ENCODE results near the gene ORAI2.
"Not testable (repeated sequence)": the region's sequence is repeated elsewhere in the genome, so short reads cannot be mapped to it uniquely, and the experiment has no call there.

Gene ORAI2

GRCh38 chr7:102449136-102449535, 15.8 kb downstream of the ORAI2 start:
- no peak for DNase-seq

DNA sequence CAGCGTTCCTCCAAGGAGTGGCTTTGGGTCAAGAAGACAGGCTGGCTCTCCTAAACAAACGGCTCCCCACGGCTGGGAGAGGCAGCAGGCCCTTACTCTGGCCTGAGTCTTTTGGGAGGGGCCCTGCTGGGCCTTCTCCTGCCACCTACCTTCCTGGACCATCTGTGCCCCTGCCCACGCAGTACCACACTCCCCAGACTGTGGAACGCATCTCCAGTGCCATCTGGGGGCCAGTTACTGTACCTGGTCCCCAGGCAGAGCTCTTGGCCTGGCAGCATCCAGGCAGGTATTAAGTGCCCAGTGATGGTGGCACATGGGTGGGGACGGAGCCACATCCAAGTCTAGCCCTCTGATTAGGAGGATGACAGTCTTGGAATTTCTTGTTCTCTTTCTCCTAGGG, 16.9 kb downstream of the ORAI2 start:
- DNase-seq, result no peak

DNA sequence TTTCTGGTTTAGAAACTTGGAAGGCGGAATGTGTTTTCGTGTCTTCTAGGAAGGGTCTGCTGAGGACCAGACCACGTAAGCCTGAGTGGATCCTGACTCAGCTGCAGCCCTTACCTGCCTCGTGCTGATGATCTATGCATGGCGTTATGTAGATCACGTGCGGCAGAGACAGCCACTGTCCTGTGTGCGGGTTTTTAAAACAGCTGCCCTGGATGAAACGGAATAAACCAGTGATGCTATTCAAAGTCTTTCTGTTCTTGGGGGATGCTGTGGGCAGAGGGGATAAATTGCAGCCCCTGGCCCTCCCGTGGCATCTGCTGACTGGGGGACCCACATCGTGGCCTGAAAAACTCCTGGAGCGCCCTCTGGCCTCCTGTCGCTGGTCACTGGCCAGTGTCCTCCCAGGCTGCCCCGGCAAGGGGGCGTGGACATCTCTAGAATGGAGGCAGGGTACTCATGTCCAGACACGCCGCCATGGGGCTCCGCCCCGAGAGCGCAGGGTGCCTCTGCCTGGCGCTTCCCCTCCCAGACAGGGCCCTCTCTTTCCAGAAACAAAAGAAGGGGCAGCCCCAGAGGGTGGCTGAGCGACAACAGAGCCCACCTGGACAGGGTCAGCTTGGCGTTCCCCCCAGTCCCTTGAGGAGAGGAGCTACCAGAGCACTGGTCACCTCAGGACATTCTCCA, 18.1 kb downstream of the ORAI2 start:
- no peak for DNase-seq

DNA sequence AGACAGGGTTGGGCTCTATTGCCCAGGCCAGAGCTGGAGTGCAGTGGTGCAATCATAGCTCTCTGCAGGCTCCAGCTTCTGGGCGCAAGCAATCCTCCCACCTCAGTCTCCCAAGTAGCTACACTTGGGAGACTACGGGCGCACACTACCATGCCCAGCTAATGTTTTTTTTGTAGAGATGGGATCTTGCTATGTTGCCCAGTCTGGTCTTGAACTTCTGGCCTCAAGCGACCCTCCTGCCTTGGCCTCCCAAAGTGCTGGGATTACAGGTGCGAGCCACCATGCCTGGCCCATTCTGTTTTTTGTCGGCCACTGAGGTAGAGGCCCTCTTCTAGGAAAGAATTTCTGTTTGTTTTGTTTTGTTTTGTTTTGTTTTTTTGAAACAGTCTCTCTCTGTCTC, 19.1 kb downstream of the ORAI2 start:
- DNase-seq, result no peak

- DNase-seq, result no peak
These were observed 19.9 kb downstream of the ORAI2 start for GRCh38 chr7:102453319-102453718.

DNA sequence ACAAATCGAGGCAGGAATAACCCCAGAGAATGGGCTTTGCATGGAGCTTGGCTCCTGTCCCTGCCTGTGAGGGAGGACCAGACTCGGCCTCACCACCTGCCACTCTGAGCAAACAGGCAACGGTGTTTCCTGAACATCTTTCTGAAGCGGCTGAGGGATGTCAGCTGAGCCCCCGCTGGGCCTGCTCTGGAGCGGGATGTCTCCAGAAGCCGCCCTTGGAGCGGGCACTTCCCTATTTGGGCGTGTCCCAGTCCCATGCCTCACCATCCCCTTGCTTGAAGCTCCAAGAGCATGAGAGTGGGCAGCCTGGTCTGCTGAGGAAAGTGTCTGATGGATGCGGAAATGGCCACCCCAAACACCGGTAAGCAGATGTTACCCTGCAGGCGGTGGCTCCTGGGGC, 21.1 kb downstream of the ORAI2 start:
- DNase-seq, result no peak

- DNase-seq, result not testable (repeated sequence)
These were observed 21.6 kb downstream of the ORAI2 start for GRCh38 chr7:102454932-102455331.

DNA sequence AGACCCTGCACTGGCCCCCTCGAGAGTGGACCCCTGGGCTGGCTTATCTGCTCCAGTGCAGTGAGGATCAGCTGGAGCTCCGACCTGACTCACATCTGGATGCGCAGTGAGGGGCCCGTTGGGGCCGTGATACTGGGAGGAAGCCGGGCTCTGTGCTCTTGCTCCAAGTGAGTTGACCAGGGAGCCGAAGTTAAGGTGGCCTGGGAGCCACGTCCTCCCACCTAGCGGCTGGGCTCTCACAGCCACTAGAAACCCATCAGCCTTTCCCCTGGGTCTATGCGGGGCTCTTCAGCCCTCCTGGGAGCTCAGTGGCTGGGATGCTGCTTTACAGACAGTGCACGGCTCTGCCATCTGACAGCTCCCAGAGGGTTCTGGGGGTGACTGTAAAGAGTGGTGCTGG, 22.2 kb downstream of the ORAI2 start:
- no peak for DNase-seq

- DNase-seq, result no peak
These were observed 23.0 kb downstream of the ORAI2 start for GRCh38 chr7:102456327-102456726.

DNA sequence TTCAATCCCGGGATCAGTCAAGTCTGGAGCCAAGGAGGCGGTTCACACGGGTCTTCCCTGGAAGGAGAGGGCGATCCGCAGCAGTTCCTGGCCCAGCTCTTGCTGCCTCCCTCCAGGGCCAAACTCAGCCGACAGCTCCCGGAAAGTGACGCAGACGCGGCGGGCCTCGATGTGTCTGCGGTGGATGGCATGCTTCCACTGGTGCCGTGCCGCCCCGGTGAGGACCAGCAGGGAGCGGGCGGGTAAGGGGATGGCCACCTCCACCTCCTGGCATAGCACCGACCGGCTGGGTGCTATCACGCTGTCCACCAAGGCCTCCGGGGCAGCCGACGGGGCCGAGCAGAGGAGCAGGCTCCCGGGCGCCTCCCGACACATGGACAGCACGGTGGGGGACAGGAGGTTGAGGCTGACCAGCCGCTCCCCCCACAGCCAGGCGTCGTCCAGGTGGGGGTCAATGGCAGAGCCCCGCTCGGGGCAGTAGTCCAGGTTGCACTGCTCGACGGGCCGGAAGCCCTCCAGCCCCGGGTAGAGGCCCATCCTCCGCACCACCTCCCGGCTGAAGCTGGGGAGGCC, 24.1 kb downstream of the ORAI2 start:
- no peak for DNase-seq

- DNase-seq, result no peak
These were observed 26.0 kb downstream of the ORAI2 start for GRCh38 chr7:102459221-102459844.

GRCh38 chr7:102460467-102460866, 27.1 kb downstream of the ORAI2 start:
- no peak for DNase-seq

DNA sequence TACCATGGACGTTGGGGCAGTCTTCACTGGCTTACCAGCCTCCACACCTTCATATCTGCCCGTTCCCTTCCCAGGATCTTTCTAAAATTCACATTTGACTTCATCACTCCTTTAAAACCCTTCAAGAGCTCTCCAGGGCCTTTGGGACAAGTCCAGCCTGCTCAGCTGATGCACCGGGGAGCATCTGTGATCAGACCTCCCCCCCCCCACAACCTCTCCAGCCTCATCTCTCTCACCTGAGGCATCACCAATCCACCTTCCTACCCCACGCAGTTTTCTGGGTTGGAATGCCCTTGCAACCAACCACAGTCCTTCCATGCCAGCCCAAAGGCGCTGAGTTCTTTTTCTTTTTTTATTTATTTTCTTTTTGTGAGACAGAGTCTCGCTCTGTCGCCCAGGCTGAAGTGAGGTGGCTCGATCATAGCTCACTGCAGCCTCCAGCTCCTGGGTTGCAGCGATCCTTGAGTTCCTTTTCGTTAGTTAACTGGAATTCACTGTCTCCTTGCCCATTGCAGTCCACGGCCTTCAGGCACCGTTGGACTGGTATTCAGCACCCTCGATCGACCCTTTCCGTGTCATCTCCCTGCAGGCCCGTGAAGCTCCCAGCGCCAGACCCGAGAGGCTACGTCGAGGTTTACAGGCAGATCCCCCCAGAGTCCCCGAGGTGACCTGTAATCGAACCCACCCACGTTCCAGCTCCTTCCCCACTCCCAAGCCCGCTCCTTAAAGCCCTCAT, 30.6 kb downstream of the ORAI2 start:
- no peak for DNase-seq

DNA sequence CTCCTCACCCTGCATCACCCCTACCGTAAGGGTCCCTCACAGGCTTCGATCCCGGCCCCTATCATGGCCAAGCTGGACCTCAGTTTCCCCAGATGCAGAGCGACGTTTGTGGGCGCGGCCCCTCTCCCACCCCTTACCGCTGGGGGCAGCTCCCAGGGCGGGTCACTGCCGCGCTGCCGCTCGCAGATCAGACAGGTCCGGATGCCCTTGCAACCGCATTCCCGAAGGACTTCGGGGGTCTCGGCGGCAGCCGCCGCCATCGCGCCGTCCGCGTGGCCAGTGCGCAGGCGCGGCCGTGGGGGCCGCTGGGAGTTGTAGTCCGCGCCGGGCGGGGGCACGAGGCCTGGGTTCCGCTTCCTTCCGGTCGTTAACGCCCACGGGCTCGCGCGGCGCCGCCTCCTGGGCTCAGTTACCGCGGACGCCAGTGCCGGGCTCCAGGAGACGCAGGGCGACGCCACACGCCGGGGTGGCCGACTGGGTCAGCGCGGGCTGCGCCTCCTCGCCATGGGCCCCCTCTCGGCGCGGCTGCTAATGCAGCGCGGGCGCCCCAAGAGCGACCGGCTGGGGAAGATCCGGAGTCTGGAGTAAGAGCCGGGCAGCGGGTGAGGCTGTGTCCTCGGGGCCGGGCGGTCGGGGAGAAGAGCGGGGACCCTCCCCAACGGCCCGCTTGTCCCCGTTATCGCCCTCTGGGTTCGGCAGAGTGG, 31.4 kb downstream of the ORAI2 start, which contains the start of the genes ALKBH4 and LRWD1:
Gene ALKBH4 (minus strand): TSS at position 287 of the 704 bp plus-strand sequence. CDS start 27 bp downstream, at position 260.
Gene LRWD1 (plus strand): TSS at position 408 of the 704 bp plus-strand sequence. CDS start 97 bp downstream, at position 505.
- no peak for DNase-seq

- DNase-seq, result no peak
These were observed 32.7 kb downstream of the ORAI2 start for GRCh38 chr7:102466097-102466496.

DNA sequence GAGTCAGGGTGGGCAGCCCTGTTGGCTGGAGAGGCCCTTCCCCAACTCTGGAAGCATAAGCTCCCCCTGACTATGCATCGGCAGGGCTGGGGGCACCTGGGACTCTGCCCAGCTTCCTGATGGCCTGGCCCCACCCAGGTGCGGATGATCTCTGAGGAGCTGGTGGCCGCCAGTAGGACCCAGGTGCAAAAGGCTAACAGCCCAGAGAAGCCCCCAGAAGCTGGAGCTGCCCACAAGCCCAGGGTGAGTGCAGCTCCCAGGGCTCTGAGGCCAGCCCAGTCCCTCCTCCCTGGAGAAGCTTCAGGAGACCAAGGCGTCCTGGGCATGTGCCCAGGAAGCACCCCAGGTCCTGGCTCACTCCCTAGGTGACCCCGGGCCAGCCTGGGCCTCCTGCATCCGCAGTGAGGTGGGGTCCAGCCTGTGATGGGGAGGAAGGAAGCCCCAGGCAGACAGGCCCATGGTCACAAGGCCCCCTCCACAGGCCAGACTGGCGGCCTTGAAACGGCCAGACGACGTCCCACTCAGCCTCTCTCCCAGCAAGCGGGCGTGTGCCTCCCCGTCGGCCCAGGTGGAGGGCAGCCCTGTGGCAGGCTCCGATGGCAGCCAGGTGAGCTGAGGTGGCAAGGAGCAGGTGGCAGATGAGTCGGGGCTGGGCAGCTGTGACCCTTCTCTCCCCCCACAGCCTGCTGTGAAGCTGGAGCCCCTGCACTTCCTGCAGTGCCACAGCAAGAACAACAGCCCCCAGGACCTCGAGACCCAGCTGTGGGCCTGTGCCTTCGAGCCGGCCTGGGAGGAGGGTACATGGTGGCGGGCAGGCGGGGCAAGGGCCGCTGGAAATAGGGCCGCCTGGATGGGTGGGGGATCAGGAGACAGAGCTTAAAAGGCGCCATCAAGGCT, 34.5 kb downstream of the ORAI2 start:
- no peak for DNase-seq

DNA sequence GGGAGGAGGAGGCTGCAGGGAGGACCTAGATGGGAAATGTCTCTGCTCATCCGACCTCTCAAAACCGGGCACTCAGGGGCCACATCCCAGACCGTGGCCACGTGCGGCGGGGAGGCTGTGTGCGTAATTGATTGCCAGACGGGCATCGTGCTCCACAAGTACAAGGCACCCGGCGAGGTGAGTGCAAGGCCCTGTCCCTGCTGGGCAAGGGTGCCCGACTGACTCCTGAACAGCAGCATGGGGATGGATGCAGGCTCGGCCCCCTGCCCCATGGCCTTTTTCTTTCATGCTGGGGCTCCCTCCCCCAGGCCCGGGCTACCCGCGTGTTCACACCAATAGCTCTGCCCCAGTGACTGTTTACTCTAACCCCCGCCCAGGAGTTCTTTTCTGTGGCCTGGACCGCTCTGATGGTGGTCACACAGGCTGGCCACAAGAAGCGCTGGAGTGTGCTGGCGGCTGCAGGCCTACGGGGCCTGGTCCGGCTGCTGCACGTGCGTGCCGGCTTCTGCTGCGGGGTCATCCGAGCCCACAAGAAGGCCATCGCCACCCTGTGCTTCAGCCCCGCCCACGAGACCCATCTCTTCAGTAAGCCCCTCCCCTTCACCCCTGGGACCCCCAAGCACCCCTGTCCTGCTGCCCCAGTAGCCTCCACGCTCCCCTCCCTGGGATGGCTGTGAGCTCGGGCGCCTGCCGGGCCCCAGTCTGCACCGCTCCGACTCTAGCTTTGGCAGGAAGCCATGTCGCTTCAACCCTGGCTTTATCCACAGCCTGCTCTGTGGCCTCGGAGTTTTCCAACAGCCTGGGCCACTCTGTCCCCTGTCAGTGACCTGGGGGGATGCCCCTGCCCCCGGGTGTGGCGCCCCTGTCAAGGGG, 35.3 kb downstream of the ORAI2 start:
- no peak for DNase-seq

DNA sequence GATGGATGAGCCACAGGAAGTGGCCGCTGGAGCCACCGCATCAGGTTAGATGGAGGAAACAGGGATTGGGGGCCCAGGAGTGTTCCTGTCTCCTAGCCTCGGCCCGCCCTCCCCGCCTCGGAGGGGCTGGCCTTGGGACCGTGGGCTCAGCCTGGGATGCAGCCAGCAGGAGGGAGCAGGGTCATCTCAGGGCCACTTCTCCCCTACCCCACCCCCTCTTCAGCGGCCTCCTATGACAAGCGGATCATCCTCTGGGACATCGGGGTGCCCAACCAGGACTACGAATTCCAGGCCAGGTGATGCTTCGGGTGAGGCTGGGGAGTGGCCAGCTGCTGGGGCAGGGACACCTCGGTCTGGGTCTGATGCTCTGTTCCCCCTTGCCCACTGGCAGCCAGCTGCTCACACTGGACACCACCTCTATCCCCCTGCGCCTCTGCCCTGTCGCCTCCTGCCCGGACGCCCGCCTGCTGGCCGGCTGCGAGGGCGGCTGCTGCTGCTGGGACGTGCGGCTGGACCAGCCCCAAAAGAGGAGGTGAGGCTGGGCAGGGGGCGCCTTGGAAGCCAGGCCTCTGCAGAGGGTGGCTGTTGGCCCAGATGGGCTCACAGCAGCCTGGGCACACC, 36.1 kb downstream of the ORAI2 start:
- no peak for DNase-seq

DNA sequence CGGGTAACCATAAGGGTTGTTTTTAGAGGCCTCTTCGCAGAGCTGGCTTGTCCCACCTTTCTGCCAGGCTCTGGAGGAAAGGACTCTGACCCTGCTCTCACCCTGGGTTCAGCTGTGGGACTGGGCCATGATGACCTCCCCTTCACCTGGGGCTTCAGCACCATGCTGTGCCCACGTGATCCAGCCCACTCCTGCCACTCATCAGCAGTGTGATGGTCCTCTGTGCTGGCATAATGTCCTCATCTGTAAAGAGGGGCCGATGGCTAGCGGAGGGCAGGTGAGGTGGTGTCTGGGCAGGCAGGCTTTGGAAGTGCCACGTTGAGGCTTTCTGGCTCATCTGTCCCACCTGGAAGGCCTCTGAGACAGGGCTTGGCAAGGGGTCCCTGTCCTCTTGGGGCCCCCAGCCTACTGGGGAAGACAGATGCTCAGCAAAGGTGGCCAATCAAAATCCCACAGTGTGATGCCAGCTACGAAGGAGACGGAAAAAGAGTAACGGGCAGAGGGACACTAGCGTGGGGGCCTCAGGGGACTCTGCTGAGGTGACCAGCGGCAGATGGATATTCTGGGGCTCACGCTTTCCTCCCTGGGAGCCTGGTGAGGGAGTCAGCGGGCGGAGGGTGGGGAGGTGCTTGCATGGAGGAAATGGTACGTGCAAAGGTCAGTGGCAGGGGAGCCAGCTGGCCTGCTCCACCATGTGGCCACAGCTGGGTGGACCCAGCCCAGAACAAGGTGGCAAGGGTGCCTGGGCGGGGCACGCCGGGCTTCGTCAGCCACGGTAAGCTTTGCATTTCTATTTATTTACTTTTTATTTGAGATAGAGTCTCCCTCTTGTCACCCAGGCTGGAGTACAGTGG, 36.8 kb downstream of the ORAI2 start:
- no peak for DNase-seq
